Spleen (tissue), 7 donors: ENCODE measurements around the gene ATAD5.

Source experiments
- POLR2AphosphoS5 ChIP-seq, 3 donors: sonication (generic); formaldehyde crosslinking; IDR thresholded peaks; one replicate each; pipeline ENCODE4 v1.5.1; 2017; ENCODE audit warnings: antibody characterized with exemption in 3 of 3
- TF ChIP-seq, protein P1 (sequence below), 11 experiments: fragments of 200-600 bp in 7 of 11; fragments of 450-650 bp in 4 of 11; sonication (generic) in 4 of 11; IDR thresholded peaks in 8 of 11; conservative IDR thresholded peaks in 3 of 11; 1 replicate in 7 of 11; 2 replicates in 4 of 11; pipeline versions ENCODE4 v1.4.0 to v1.8.0; 2016 to 2021; ENCODE audit warnings: antibody characterized with exemption in 11 of 11, inconsistent platforms in 4 of 11, mild to moderate bottlenecking in 1 of 11
- donor health status: DM: no; HTN: no; CAD: no; lungs with moderate emphysema.
- donor health status: DM: no; HTN: no; CAD: no.
- donor health status: DM: no; HTN: no; CAD: no.

DNA sequence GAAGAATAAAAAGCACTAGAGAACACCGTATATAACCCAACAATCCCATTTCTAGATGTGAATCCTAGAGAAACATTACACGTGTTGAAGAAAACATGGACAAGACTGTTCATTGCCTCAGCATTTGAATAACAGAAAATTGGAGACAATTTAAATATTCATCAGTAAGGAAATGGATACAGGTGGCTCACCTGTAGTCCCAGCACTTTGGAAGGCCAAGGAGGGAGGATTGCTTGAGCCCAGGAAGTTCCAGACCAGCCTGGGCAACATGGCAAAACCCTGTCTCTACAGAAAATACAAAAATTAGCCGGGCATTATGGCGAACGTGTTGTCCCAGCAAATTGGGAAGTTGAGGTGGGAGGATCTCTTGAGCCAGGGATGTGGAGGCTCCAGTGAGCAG, 2.7 kb upstream of the ATAD5 start:
- TF ChIP-seq, protein P1, sequence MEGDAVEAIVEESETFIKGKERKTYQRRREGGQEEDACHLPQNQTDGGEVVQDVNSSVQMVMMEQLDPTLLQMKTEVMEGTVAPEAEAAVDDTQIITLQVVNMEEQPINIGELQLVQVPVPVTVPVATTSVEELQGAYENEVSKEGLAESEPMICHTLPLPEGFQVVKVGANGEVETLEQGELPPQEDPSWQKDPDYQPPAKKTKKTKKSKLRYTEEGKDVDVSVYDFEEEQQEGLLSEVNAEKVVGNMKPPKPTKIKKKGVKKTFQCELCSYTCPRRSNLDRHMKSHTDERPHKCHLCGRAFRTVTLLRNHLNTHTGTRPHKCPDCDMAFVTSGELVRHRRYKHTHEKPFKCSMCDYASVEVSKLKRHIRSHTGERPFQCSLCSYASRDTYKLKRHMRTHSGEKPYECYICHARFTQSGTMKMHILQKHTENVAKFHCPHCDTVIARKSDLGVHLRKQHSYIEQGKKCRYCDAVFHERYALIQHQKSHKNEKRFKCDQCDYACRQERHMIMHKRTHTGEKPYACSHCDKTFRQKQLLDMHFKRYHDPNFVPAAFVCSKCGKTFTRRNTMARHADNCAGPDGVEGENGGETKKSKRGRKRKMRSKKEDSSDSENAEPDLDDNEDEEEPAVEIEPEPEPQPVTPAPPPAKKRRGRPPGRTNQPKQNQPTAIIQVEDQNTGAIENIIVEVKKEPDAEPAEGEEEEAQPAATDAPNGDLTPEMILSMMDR (IDR thresholded peaks at IDR 0.05 in 8 of 11, conservative IDR thresholded peaks at IDR 0.05 in 3 of 11): no peak
- no peak for TF ChIP-seq POLR2AphosphoS5 (IDR thresholded peaks at IDR 0.05)
